GM19099 (cell line): ENCODE data around the gene TFAP2C.

Source experiments
- POLR2A ChIP-seq: IDR thresholded peaks from 3 replicates; pipeline ENCODE4 v1.6.1; 2011; ENCODE audit warnings: low read depth; ENCODE audit not compliant: insufficient read length; ENCODE audit errors: extremely low read depth

TFAP2C gene

GRCh38 chr20:56606174-56606945 is 22.7 kb upstream of the TFAP2C start:
- no peak for TF ChIP-seq POLR2A

DNA sequence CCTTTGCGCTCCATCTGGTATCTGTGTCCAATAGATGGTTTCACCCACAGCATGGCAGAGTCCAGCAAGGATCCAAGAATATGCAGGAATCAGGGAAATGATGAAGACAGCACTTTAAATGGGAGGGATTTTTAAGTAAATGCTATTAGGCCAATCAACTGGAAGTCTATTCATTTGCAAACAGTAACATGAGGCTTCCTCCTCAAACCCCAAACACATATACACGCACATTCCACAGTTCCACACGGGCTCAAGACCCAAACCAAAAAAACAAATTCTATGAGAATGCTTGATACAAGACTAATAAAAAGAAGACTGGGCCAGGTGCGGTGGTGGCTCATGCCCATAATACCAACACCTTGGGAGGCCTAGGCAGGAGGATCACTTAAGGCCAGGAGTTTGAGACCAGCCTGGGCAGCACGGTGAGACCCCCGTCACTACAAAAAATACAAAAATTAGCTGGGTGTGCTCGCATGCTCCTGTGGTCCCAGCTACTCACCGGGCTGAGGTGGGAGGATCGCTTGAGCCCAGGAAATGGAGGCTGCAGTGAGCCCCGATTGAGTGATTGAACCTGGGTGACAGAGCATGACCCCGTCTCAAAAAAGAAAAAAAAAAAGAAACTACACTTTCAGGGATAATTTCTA is 21.9 kb upstream of the TFAP2C start:
- TF ChIP-seq POLR2A = no peak

- no peak for TF ChIP-seq POLR2A
Observed at GRCh38 chr20:56608376-56608775, 20.7 kb upstream of the TFAP2C start.

- TF ChIP-seq POLR2A = no peak
Observed at GRCh38 chr20:56609321-56609720, 19.8 kb upstream of the TFAP2C start.

DNA sequence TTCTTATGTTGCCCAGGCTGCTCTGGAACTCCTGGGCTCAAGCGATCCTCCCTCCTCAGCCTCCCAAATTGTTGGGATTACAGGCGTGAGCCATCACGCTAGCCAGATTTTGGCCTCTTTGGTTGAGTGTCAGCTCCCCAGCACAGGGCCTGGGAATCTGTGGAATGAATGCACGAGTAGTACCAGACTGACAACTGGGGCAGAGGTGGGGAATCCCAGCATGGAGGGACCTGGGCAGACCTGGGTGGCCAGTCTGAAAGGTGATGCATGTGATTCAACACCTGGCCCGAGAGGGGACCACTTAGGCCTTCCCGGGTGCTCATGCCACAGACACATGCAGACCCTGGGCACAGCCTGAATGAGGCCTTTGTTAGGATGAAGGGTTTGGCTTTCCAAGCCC is 19.0 kb upstream of the TFAP2C start:
- TF ChIP-seq POLR2A = no peak

- TF ChIP-seq POLR2A = no peak
Observed at GRCh38 chr20:56614196-56614595, 14.9 kb upstream of the TFAP2C start.

GRCh38 chr20:56616716-56617115 is 12.4 kb upstream of the TFAP2C start:
- no peak for TF ChIP-seq POLR2A

GRCh38 chr20:56617489-56617888 is 11.6 kb upstream of the TFAP2C start:
- TF ChIP-seq POLR2A = no peak

DNA sequence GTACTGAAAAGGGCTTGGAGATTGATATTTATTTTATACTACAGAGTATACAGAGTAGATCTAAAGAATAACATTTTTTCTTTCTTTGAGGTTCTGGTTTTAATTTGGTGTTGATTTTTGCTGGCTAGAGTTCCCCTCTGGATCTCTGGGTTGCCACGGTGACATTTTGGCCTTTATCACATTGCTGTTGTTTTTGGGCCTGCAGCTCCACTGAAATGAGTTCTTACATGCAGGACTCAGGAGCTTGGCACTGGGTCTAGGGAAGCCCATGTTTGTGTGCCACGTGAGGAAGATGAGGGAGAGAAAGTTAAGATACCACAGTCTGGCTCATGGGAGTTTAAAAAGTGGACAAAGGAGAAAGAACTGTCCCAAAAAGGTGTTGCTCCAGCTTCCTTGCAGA is 7.4 kb upstream of the TFAP2C start:
- no peak for TF ChIP-seq POLR2A

GRCh38 chr20:56624786-56625681 is 4.1 kb upstream of the TFAP2C start:
- no peak for TF ChIP-seq POLR2A

GRCh38 chr20:56625837-56626236 is 3.3 kb upstream of the TFAP2C start:
- TF ChIP-seq POLR2A = no peak

DNA sequence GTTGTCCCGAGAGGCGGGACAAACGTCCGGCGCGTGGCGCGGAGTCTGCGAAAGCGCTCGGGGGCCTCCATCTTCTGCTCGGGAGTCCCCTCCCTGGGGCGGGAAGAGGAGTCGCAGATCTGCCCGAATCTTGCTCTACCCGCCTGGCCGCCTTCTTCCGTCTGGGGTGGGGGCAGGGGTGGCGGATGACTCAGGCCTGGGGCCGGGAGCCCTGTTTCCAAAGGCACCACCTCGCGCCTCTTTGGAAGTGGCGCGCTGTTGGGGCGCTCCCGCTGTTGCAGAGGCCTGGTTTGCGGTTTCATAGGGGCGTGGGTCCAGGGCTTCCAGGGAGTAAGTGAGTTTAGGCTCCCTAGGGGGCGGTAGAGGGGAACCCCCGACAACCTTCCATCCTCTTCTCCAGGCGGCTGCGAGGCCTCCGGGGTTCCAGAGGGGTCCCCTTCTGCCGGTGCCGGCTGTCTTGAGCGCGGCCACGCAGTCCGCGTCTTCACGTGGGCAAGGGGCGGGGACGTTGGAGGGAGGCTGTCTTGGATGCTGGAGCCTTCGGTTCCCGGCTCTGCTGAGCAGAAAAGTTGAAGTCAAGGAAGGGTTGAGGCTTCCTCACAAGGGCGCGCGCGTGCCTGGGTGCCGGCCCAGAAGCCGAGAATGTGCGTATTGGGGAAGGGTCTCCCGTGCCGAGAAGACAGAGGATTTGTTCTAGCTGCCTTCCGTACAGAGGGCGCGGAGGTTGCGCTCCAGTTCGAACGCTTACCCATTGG is 2.6 kb upstream of the TFAP2C start:
- TF ChIP-seq POLR2A = no peak

GRCh38 chr20:56627122-56628014 is 1.7 kb upstream of the TFAP2C start:
- no peak for TF ChIP-seq POLR2A
